HepG2 (cell line): ENCODE data around the gene PKD2L1. TPM values are rescaled to one million over a fixed set of nuclear protein-coding genes. Genes with fewer than 3 reads are reported as not detected.

Source experiments
- ARNTL ChIP-seq: sonication (generic); formaldehyde crosslinking; IDR thresholded peaks from 2 replicates; pipeline ENCODE4 v1.4.0; 2020; ENCODE audit warnings: mild to moderate bottlenecking, missing genetic modification reagents
- ATAD3A ChIP-seq: sonication (generic); formaldehyde crosslinking; IDR thresholded peaks from 2 replicates; pipeline ENCODE4 v1.4.0; 2020; ENCODE audit warnings: missing genetic modification reagents
- EZH2 ChIP-seq: conservative IDR thresholded peaks from 2 replicates; pipeline ENCODE4 v1.6.1; 2012; ENCODE audit warnings: mild to moderate bottlenecking, low read depth, low read length, moderate library complexity
- SP140L ChIP-seq: sonication (generic); formaldehyde crosslinking; IDR thresholded peaks from 2 replicates; pipeline ENCODE4 v1.4.0; 2020; ENCODE audit warnings: missing genetic modification reagents, borderline replicate concordance
- SP4 ChIP-seq: sonication (generic); formaldehyde crosslinking; IDR thresholded peaks from 2 replicates; pipeline ENCODE4 v1.8.1; 2023; ENCODE audit warnings: mild to moderate bottlenecking, missing genetic modification reagents
- WIZ ChIP-seq: sonication (generic); formaldehyde crosslinking; IDR thresholded peaks from 2 replicates; pipeline ENCODE4 v1.5.1; 2020; ENCODE audit warnings: mild to moderate bottlenecking, missing genetic modification reagents
- ZBTB40 ChIP-seq, 2 experiments: fragments of 450-650 bp in 1 of 2; sonication (generic) in 1 of 2; formaldehyde crosslinking in 1 of 2; IDR thresholded peaks; 2 replicates each; pipeline versions ENCODE4 v1.6.1 to v1.8.0; 2016 to 2022; ENCODE audit warnings: antibody characterized with exemption in 1 of 2, mild to moderate bottlenecking in 1 of 2, missing genetic modification reagents in 1 of 2
- ZUFSP ChIP-seq: sonication (generic); formaldehyde crosslinking; IDR thresholded peaks from 2 replicates; pipeline ENCODE4 v1.9.0; 2021; ENCODE audit warnings: missing genetic modification reagents, mild to moderate bottlenecking, borderline replicate concordance
- polyA plus RNA-seq, 8 experiments: library from polyadenylated mRNA; depleted of rRNA in 3 of 8; stranded (reverse) in 7 of 8; unstranded in 1 of 8; fragments of >200 nt; fragmentation: Illumina TruSeq in 4 of 8; extraction: Trizol in 4 of 8; gene quantifications; 2 replicates each; pipeline versions ENCODE4 v1.2.1 to v1.2.3, GENCODE V29; 2011 to 2016; ENCODE audit warnings: low read depth in 4 of 8, missing spikeins in 1 of 8, mixed read lengths in 1 of 8; ENCODE audit not compliant: insufficient read depth in 1 of 8
- total RNA-seq, 5 experiments: library from RNA; depleted of rRNA; stranded (reverse); fragments of >200 nt; fragmentation: Illumina TruSeq; extraction: Trizol; gene quantifications; 2 replicates each; pipeline ENCODE4 v1.2.3, GENCODE V29; 2016; ENCODE audit warnings: low read depth in 1 of 5
- TF ChIP-seq, protein P1 (sequence below): sonication (generic); formaldehyde crosslinking; IDR thresholded peaks from 2 replicates; pipeline ENCODE4 v1.5.0; 2020; ENCODE audit warnings: missing genetic modification reagents
- TF ChIP-seq, protein P2 (sequence below): IDR thresholded peaks from 2 replicates; pipeline ENCODE4 v1.4.0; 2020; ENCODE audit warnings: mild to moderate bottlenecking, missing genetic modification reagents

Gene PKD2L1
- total and polyA plus RNA-seq, 2 of the 13 experiments (the other 11 are each of a cell fraction or from before 2014, with no cell fraction given), result 0.07 to 0.15 TPM

- TF ChIP-seq, protein P1, sequence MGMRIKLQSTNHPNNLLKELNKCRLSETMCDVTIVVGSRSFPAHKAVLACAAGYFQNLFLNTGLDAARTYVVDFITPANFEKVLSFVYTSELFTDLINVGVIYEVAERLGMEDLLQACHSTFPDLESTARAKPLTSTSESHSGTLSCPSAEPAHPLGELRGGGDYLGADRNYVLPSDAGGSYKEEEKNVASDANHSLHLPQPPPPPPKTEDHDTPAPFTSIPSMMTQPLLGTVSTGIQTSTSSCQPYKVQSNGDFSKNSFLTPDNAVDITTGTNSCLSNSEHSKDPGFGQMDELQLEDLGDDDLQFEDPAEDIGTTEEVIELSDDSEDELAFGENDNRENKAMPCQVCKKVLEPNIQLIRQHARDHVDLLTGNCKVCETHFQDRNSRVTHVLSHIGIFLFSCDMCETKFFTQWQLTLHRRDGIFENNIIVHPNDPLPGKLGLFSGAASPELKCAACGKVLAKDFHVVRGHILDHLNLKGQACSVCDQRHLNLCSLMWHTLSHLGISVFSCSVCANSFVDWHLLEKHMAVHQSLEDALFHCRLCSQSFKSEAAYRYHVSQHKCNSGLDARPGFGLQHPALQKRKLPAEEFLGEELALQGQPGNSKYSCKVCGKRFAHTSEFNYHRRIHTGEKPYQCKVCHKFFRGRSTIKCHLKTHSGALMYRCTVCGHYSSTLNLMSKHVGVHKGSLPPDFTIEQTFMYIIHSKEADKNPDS, result 0 out of 2 replicates have a peak, but pooled peaks have one; percentile 24
- TF ChIP-seq WIZ (CRISPR knock-in tag) (no peak), ZUFSP (no peak), SP4 (CRISPR knock-in tag) (no peak), ATAD3A (no peak), EZH2 (no peak), SP140L (CRISPR knock-in tag) (0 out of 2 replicates have a peak, but pooled peaks have one; percentile 10), ARNTL (CRISPR knock-in tag) (no peak), ZBTB40 (IDR thresholded peaks at IDR 0.05) (no peak), ZBTB40 (CRISPR knock-in tag; IDR thresholded peaks at IDR 0.05) (no peak)
- TF ChIP-seq, protein P2, sequence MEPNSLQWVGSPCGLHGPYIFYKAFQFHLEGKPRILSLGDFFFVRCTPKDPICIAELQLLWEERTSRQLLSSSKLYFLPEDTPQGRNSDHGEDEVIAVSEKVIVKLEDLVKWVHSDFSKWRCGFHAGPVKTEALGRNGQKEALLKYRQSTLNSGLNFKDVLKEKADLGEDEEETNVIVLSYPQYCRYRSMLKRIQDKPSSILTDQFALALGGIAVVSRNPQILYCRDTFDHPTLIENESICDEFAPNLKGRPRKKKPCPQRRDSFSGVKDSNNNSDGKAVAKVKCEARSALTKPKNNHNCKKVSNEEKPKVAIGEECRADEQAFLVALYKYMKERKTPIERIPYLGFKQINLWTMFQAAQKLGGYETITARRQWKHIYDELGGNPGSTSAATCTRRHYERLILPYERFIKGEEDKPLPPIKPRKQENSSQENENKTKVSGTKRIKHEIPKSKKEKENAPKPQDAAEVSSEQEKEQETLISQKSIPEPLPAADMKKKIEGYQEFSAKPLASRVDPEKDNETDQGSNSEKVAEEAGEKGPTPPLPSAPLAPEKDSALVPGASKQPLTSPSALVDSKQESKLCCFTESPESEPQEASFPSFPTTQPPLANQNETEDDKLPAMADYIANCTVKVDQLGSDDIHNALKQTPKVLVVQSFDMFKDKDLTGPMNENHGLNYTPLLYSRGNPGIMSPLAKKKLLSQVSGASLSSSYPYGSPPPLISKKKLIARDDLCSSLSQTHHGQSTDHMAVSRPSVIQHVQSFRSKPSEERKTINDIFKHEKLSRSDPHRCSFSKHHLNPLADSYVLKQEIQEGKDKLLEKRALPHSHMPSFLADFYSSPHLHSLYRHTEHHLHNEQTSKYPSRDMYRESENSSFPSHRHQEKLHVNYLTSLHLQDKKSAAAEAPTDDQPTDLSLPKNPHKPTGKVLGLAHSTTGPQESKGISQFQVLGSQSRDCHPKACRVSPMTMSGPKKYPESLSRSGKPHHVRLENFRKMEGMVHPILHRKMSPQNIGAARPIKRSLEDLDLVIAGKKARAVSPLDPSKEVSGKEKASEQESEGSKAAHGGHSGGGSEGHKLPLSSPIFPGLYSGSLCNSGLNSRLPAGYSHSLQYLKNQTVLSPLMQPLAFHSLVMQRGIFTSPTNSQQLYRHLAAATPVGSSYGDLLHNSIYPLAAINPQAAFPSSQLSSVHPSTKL (CRISPR knock-in tag), result peak; percentile 61
Observed at GRCh38 chr10:100373298-100374199, 43.5 kb upstream of the PKD2L1 start (continued).
